GM12864 (cell line): Measurements from ENCODE around the gene C1orf167.

Experiments
- DNase-seq: peaks from one replicate; pipeline ENCODE4 v3.0.0-alpha.2; 2011; ENCODE audit warnings: low read depth
- H3K4me3 ChIP-seq: 2 replicates; pipeline ENCODE4 v1.5.1; 2011; ENCODE audit warnings: mild to moderate bottlenecking, low read depth, low read length, control low read depth
- CTCF ChIP-seq: IDR thresholded peaks from 2 replicates; pipeline ENCODE4 v1.5.1; 2011; ENCODE audit warnings: low read depth, mild to moderate bottlenecking, moderate library complexity, low read length, control low read depth, inconsistent platforms; ENCODE audit errors: missing control alignments

C1orf167 gene

DNA sequence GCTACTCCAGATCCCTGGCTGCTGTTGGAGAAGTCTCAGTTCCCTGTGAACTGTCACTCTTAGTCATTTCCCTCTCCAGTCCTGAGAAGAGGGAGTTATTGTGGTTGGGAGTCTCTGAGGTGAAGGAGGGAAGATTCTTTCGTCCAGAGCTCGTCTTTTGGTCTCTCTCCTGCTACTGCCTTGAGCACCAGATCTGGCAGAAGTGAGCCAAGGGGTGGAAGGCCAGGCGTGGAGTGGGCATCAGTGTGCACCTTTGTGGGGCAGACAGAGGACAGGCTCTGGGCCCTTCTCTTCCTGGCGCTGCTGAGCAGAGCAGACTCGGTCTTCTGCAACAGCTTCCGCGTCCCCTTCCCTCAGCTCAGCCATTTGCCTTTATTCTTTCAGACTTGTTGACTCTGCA lies 63.1 kb downstream of the C1orf167 start:
- no peak for TF ChIP-seq CTCF
- no peak overlapping the region for H3K4me3 ChIP-seq
- no peak for DNase-seq

GRCh38 chr1:11826946-11827345 lies 65.0 kb downstream of the C1orf167 start:
- H3K4me3 ChIP-seq: no peak overlapping the region
- no peak for TF ChIP-seq CTCF
- DNase-seq: no peak

GRCh38 chr1:11828511-11828910 lies 66.5 kb downstream of the C1orf167 start:
- no peak for TF ChIP-seq CTCF
- DNase-seq: no peak
- no peak overlapping the region for H3K4me3 ChIP-seq

- no peak for TF ChIP-seq CTCF
- DNase-seq: no peak
- no peak overlapping the region for H3K4me3 ChIP-seq
These were observed 70.1 kb downstream of the C1orf167 start for GRCh38 chr1:11831945-11832725.

DNA sequence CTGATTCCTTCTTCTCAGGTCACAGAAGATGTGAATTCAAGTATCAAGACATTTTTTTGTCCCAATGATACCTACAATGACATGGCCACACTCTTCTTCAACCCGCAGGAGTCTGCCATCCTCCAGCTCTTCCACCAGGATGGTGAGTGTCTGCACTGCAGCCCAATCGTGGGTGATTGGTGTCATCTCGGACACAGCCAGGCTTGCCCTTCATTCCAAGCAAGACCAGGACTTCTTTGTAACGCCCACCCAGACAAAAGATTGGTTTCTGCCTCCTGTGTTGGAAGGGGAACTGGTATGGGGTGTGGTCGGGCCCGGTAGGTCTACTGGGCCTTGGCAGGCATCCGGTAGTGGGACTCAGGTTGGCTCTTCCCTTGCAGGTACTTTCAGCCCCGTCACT lies 71.5 kb downstream of the C1orf167 start:
- no peak overlapping the region for H3K4me3 ChIP-seq
- no peak for TF ChIP-seq CTCF
- DNase-seq: no peak

- no peak for TF ChIP-seq CTCF
- DNase-seq: no peak
- H3K4me3 ChIP-seq: no peak overlapping the region
These were observed 71.9 kb downstream of the C1orf167 start for GRCh38 chr1:11833900-11834299.

GRCh38 chr1:11835441-11836225 lies 73.6 kb downstream of the C1orf167 start:
- no peak overlapping the region for H3K4me3 ChIP-seq
- DNase-seq: no peak
- TF ChIP-seq CTCF: no peak
